Kidney capillary endothelial cell (primary cell): ENCODE results near the gene RNF187.
"Not testable (repeated sequence)": the region's sequence is repeated elsewhere in the genome, so short reads cannot be mapped to it uniquely, and the experiment has no call there.

Experiments
- DNase-seq: peaks from one replicate; pipeline ENCODE4 v3.0.0-alpha.2; 2018; ENCODE audit warnings: low spot score

The RNF187 gene

GRCh38 chr1:228460821-228461220 lies 26.4 kb upstream of the RNF187 start:
- no peak for DNase-seq

GRCh38 chr1:228462560-228462959 lies 24.6 kb upstream of the RNF187 start:
- DNase-seq, result no peak

GRCh38 chr1:228463009-228463558 lies 24.1 kb upstream of the RNF187 start:
- DNase-seq, result no peak

- no peak for DNase-seq
These were observed 23.4 kb upstream of the RNF187 start for GRCh38 chr1:228463559-228464455.

- peak; percentile 78 for DNase-seq
These were observed 22.6 kb upstream of the RNF187 start for GRCh38 chr1:228464487-228464983.

- DNase-seq, result no peak
These were observed 22.0 kb upstream of the RNF187 start for GRCh38 chr1:228465141-228465540.

GRCh38 chr1:228465571-228466146 lies 21.5 kb upstream of the RNF187 start:
- DNase-seq, result no peak

GRCh38 chr1:228468188-228468587 lies 19.0 kb upstream of the RNF187 start:
- not testable (repeated sequence) for DNase-seq

GRCh38 chr1:228469413-228470162 lies 17.6 kb upstream of the RNF187 start:
- DNase-seq, result no peak

GRCh38 chr1:228471154-228471761 lies 15.9 kb upstream of the RNF187 start:
- no peak for DNase-seq

- no peak for DNase-seq
These were observed 15.3 kb upstream of the RNF187 start for GRCh38 chr1:228471762-228472398.

- peak; percentile 26 for DNase-seq
These were observed 14.5 kb upstream of the RNF187 start for GRCh38 chr1:228472655-228473054.

GRCh38 chr1:228474507-228474906 lies 12.7 kb upstream of the RNF187 start:
- DNase-seq, result no peak

- DNase-seq, result no peak
These were observed 11.4 kb upstream of the RNF187 start for GRCh38 chr1:228475812-228476211.

GRCh38 chr1:228477263-228477662 lies 9.9 kb upstream of the RNF187 start:
- DNase-seq, result no peak

- DNase-seq, result no peak
These were observed 8.9 kb upstream of the RNF187 start for GRCh38 chr1:228478326-228478725.

- DNase-seq, result no peak
These were observed 8.1 kb upstream of the RNF187 start for GRCh38 chr1:228478912-228479711.

- DNase-seq, result no peak
These were observed 3.4 kb upstream of the RNF187 start for GRCh38 chr1:228483789-228484188.

GRCh38 chr1:228486596-228487335 lies 416 bp upstream of the RNF187 start:
- peak; percentile 72 for DNase-seq
